Measurements from ENCODE around the gene VNN1. TPM values are rescaled to one million over a fixed set of nuclear protein-coding genes. Genes with fewer than 3 reads are reported as not detected.

VNN1 gene
- total RNA-seq, 1 experiment from 2014 or later = not detected

DNA sequence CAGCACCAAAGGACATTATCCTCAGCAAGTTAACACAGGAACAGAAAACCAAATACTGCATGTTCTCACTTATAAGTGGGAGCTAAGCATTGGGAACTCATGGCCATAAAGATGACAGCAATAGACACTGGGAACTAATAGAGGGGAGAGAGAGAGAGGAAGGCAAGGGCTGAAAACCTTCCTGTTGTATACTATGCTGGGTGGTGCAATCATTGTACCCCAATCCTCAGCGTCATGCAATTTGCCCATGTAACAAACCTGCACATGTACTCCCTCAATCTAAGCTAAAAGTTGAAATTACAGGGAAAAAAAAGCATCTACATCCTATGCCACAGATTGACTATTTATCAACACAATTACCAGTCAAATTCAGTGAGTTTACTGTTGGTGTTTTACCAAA is 20.0 kb upstream of the VNN1 start:
- H3K36me3 ChIP-seq (replicated peaks; ENCODE audit: control insufficient read depth, insufficient read depth, low read length) = no peaks in the 10 kb centered on the region
- H3K4me3 ChIP-seq (ENCODE audit: insufficient read depth, low read depth, low read length) = no peak overlapping the region
- DNase-seq = no peak
- H3K27me3 ChIP-seq (ENCODE audit: control insufficient read depth, insufficient read depth, low read length) = no peaks in the 10 kb centered on the region

- DNase-seq = no peak
- Histone ChIP-seq H3K27me3 (ENCODE audit: control insufficient read depth, insufficient read depth, low read length) (no peaks in the 10 kb centered on the region), H3K36me3 (replicated peaks; ENCODE audit: control insufficient read depth, insufficient read depth, low read length) (no peaks in the 10 kb centered on the region), H3K4me3 (ENCODE audit: insufficient read depth, low read depth, low read length) (no peak overlapping the region)
These were observed 19.4 kb upstream of the VNN1 start for GRCh38 chr6:132733283-132733682.

- no peak overlapping the region for H3K4me3 ChIP-seq (ENCODE audit: insufficient read depth, low read depth, low read length)
- no peak for DNase-seq
- H3K27me3 ChIP-seq (ENCODE audit: control insufficient read depth, insufficient read depth, low read length) = no peaks in the 10 kb centered on the region
- no peaks in the 10 kb centered on the region for H3K36me3 ChIP-seq (replicated peaks; ENCODE audit: control insufficient read depth, insufficient read depth, low read length)
These were observed 17.2 kb upstream of the VNN1 start for GRCh38 chr6:132731086-132731485.

DNA sequence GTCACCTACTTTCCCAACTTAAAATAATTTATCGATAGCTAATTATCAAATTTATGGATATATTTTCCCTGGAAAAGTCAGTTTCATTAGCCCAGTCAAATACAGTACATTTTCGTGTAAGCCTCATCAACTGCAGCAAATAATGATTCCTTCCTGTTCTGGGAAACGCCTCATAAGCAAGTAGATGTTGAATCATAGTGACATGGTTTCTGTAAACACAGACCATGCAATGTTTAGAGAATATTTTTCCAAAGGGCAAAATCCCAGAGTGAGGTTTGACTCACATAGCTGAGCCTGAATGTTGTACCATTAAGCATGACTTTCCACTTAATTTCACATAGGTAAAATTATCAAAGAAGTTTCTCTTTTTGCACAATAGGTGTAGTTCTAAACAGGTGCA is 16.7 kb upstream of the VNN1 start:
- no peak for DNase-seq
- H3K4me3 ChIP-seq (ENCODE audit: insufficient read depth, low read depth, low read length) = no peak overlapping the region

DNA sequence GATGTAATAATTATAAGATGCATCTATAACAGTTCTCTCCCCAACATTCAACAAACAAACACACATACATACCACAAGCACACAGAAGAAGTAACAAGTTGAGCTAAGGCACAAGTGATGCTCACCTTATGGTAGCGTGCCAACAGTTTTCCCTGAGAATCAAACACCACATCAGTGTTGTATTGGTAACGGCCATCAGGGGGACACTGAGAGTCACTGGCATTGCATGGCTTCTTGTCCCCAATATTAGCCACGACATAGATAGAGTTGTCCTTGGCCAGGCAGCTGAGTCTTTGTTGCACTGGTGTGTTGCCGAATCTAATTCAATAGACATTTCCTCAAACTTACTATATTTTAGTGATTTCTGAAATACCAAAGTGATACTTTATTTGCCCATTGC is 14.8 kb upstream of the VNN1 start:
- Histone ChIP-seq H3K36me3 (replicated peaks; ENCODE audit: control insufficient read depth, insufficient read depth, low read length) (no peaks in the 10 kb centered on the region), H3K4me3 (ENCODE audit: insufficient read depth, low read depth, low read length) (no peak overlapping the region), H3K27me3 (ENCODE audit: control insufficient read depth, insufficient read depth, low read length) (no peaks in the 10 kb centered on the region)
- peak; percentile 23 for DNase-seq

More for the DNA sequence above, 16.7 kb upstream of the VNN1 start:
- H3K27me3 ChIP-seq (ENCODE audit: control insufficient read depth, insufficient read depth, low read length) = no peaks in the 10 kb centered on the region
- H3K36me3 ChIP-seq (replicated peaks; ENCODE audit: control insufficient read depth, insufficient read depth, low read length) = no peaks in the 10 kb centered on the region

DNA sequence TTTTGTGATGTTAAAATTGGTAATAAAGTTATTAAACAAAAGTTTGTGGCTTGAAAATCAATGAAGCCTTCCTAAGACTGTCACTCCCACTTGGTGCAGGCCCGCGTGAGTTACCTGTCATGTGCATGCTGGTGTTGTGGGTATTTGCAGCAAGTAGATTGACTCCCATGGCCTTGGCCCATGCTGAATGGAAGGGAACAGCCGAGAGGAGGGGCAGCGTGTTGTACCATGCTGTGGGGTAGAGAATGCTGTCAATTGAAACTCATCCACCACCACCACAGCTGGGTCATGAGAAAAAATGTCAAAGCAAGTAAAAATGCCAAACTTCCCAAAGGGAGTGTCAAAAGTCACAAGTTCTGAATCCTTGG is 12.7 kb upstream of the VNN1 start:
- no peak for DNase-seq
- Histone ChIP-seq H3K36me3 (replicated peaks; ENCODE audit: control insufficient read depth, insufficient read depth, low read length) (no peaks in the 10 kb centered on the region), H3K27me3 (ENCODE audit: control insufficient read depth, insufficient read depth, low read length) (no peaks in the 10 kb centered on the region), H3K4me3 (ENCODE audit: insufficient read depth, low read depth, low read length) (no peak overlapping the region)

DNA sequence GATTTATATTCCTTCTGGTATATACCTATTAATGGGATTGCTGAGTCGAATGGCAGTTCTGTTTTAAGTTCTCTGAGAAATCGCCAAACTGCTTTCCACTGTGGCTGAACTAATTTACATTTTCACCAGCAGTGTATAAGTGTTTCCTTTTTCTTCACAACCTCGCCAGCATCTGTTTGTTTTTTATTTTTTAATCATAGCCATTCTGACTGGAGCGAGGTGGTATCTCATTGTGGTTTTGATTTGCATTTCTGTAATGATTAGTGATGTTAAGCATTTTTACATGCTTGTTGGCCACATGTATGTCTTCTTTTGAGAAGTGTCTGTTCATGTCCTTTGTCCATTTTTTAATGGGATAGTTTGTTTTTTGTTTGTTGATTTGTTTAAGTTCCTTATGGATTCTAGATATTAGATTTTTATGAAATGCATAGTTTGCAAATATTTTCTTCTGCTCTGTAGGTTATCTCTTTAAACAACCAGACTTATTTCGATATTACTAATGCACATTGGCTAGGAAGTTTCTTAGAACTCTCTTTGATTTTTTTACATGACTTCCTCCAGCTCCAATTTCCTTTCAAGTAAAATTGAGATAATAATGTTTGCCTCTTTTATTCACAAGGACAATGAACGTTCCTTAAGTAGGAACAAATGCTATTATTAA is 12.2 kb upstream of the VNN1 start:
- DNase-seq = no peak
- no peak overlapping the region for H3K4me3 ChIP-seq (ENCODE audit: insufficient read depth, low read depth, low read length)
- no peaks in the 10 kb centered on the region for H3K27me3 ChIP-seq (ENCODE audit: control insufficient read depth, insufficient read depth, low read length)
- no peaks in the 10 kb centered on the region for H3K36me3 ChIP-seq (replicated peaks; ENCODE audit: control insufficient read depth, insufficient read depth, low read length)

DNA sequence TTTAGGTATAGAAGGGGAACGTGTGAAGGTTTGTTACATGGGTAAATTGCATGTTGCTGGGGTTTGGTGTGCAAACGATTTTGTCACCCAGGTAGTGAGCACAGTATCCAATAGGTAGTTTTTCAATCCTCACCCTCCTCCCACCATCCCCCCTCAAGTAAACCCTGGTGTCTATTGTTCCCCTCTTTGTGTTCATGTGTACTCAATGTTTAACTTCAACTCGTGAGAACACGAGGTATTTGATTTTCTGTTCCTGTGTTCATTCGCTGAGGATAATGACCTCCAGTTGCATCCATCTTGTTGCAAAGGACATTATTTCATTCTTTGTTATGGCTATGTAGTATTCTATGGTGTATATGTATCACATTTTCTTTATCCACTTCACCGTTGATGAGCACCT is 11.6 kb upstream of the VNN1 start:
- no peak overlapping the region for H3K4me3 ChIP-seq (ENCODE audit: insufficient read depth, low read depth, low read length)
- no peak for DNase-seq
- no peaks in the 10 kb centered on the region for H3K27me3 ChIP-seq (ENCODE audit: control insufficient read depth, insufficient read depth, low read length)
- no peaks in the 10 kb centered on the region for H3K36me3 ChIP-seq (replicated peaks; ENCODE audit: control insufficient read depth, insufficient read depth, low read length)

- DNase-seq = no peak
- no peak overlapping the region for H3K4me3 ChIP-seq (ENCODE audit: insufficient read depth, low read depth, low read length)
- no peaks in the 10 kb centered on the region for H3K36me3 ChIP-seq (replicated peaks; ENCODE audit: control insufficient read depth, insufficient read depth, low read length)
- no peaks in the 10 kb centered on the region for H3K27me3 ChIP-seq (ENCODE audit: control insufficient read depth, insufficient read depth, low read length)
These were observed 6.0 kb upstream of the VNN1 start for GRCh38 chr6:132719736-132720448.

GRCh38 chr6:132715881-132716637 is 2.2 kb upstream of the VNN1 start:
- H3K36me3 ChIP-seq (replicated peaks; ENCODE audit: control insufficient read depth, insufficient read depth, low read length) = no peaks in the 10 kb centered on the region
- H3K27me3 ChIP-seq (ENCODE audit: control insufficient read depth, insufficient read depth, low read length) = no peaks in the 10 kb centered on the region
- H3K4me3 ChIP-seq (ENCODE audit: insufficient read depth, low read depth, low read length) = no peak overlapping the region
- DNase-seq = no peak

DNA sequence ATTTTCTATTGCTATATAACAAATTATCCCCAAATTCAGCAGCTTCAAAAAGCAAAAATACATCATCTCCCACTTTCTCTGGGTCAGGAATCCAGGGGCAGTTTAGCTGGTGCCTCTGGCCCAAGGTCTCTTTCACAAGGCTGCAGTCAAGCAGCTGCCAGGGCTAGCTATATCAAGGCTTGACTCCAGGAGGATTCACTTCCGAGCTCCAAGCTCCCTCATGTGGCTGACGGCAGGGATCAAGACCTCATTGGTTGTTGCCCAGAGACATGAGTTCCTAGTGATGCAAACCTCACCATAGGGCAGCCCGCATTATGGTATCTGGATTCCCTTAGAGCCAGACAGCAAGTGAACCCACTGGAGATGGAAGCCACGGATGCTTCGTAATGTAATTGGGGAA is 1.3 kb upstream of the VNN1 start:
- H3K36me3 ChIP-seq (replicated peaks; ENCODE audit: control insufficient read depth, insufficient read depth, low read length) = no peaks in the 10 kb centered on the region
- peak; percentile 52 for DNase-seq

GRCh38 chr6:132714160-132714559 is 305 bp upstream of the VNN1 start:
- no peaks in the 10 kb centered on the region for H3K36me3 ChIP-seq (replicated peaks; ENCODE audit: control insufficient read depth, insufficient read depth, low read length)
- H3K27me3 ChIP-seq (ENCODE audit: control insufficient read depth, insufficient read depth, low read length) = no peaks in the 10 kb centered on the region
- no peak for DNase-seq
- H3K4me3 ChIP-seq (ENCODE audit: insufficient read depth, low read depth, low read length) = no peak overlapping the region

More for the DNA sequence above, 1.3 kb upstream of the VNN1 start:
- Histone ChIP-seq H3K4me3 (ENCODE audit: insufficient read depth, low read depth, low read length) (no peak overlapping the region), H3K27me3 (ENCODE audit: control insufficient read depth, insufficient read depth, low read length) (no peaks in the 10 kb centered on the region)

DNA sequence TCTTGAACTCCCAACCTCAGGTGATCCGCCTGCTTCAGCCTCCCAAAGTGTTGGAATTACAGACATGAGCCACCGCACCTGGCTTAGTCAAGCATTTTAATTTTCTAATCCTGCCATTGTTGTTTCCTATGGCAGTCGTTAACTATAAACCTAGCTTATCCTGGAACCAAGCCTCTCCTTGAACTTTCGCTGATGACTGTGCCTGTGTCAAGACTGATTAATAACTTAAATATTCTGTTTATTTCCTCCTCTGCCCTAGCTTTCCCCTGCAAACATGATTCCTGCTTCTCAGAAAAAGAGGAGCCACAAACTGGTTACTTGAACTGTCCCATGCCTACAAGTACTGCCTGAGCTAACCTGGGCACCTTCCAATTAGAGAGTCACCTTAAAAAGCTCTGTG is 1.5 kb downstream of the VNN1 start:
- H3K4me3 ChIP-seq (ENCODE audit: insufficient read depth, low read depth, low read length) = no peak overlapping the region
- no peaks in the 10 kb centered on the region for H3K36me3 ChIP-seq (replicated peaks; ENCODE audit: control insufficient read depth, insufficient read depth, low read length)
- no peaks in the 10 kb centered on the region for H3K27me3 ChIP-seq (ENCODE audit: control insufficient read depth, insufficient read depth, low read length)
- DNase-seq = no peak

GRCh38 chr6:132708771-132709170 is 5.1 kb downstream of the VNN1 start:
- no peak overlapping the region for H3K4me3 ChIP-seq (ENCODE audit: insufficient read depth, low read depth, low read length)
- no peak for DNase-seq
- no peaks in the 10 kb centered on the region for H3K27me3 ChIP-seq (ENCODE audit: control insufficient read depth, insufficient read depth, low read length)
- H3K36me3 ChIP-seq (replicated peaks; ENCODE audit: control insufficient read depth, insufficient read depth, low read length) = no peaks in the 10 kb centered on the region

GRCh38 chr6:132708002-132708401 is 5.9 kb downstream of the VNN1 start:
- no peak for DNase-seq

More at GRCh38 chr6:132708002-132708401, 5.9 kb downstream of the VNN1 start:
- Histone ChIP-seq H3K4me3 (ENCODE audit: insufficient read depth, low read depth, low read length) (no peak overlapping the region), H3K27me3 (ENCODE audit: control insufficient read depth, insufficient read depth, low read length) (no peaks in the 10 kb centered on the region), H3K36me3 (replicated peaks; ENCODE audit: control insufficient read depth, insufficient read depth, low read length) (no peaks in the 10 kb centered on the region)
